Measurements from ENCODE around the gene SKA3.

DNA sequence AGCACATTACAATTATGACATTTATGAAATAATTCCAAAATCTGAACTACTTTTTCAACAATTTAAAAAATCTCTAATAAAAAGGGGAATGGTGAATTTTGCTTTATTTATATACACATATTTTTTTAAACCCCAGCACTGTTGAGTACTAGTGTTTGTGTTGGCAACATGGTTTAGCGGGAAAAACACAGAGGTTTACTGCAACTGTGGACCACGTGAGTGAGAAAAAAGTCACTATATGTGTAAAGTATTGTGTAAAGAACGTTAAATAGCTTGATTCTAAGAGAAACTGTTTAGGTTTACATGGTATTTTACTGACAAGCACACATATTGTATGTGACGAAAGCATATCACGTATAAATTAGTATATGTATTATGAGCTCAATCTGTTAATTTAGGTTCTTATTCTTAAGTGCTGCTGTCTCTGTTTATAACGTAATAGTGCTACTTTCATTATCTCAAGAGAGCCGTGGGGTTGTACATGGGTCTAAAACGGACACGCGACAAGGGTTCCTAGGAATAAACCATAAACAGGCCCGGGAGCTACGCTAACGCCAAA is 617 bp downstream of the SKA3 start:
- TF ChIP-seq HDGF (IDR thresholded peaks at IDR 0.05; ENCODE audit: borderline replicate concordance) (no peak), BHLHE40 (IDR thresholded peaks at IDR 0.05; ENCODE audit: borderline replicate concordance) (no peak), CTBP1 (IDR thresholded peaks at IDR 0.05; ENCODE audit: borderline replicate concordance) (no peak)

Data from HEK293T (cell line).